Measurements from ENCODE around the gene CCDC190.
"Not testable (repeated sequence)": the region's sequence is repeated elsewhere in the genome, so short reads cannot be mapped to it uniquely, and the experiment has no call there.

CCDC190 gene

GRCh38 chr1:162861101-162861500, at the start of gene CCDC190:
CCDC190 (minus strand) TSS chr1:162861175; CDS start chr1:162859646, 1,529 bp downstream.
- peak; percentile 49 for DNase-seq (ENCODE audit: low spot score)

- DNase-seq (ENCODE audit: low spot score) = no peak
Measured at GRCh38 chr1:162910161-162910560, 49.2 kb upstream of the CCDC190 start.

- DNase-seq (ENCODE audit: low spot score) = no peak
Measured at GRCh38 chr1:162908780-162909179, 47.8 kb upstream of the CCDC190 start.

GRCh38 chr1:162908236-162908635, 47.3 kb upstream of the CCDC190 start:
- no peak for DNase-seq (ENCODE audit: low spot score)

- DNase-seq (ENCODE audit: low spot score) = no peak
Measured at GRCh38 chr1:162906485-162906884, 45.5 kb upstream of the CCDC190 start.

GRCh38 chr1:162905174-162906158, 44.5 kb upstream of the CCDC190 start:
- no peak for DNase-seq (ENCODE audit: low spot score)

- no peak for DNase-seq (ENCODE audit: low spot score)
Measured at GRCh38 chr1:162904579-162904978, 43.6 kb upstream of the CCDC190 start.

GRCh38 chr1:162904023-162904422, 43.0 kb upstream of the CCDC190 start:
- no peak for DNase-seq (ENCODE audit: low spot score)

GRCh38 chr1:162903246-162903645, 42.3 kb upstream of the CCDC190 start:
- DNase-seq (ENCODE audit: low spot score) = no peak

- DNase-seq (ENCODE audit: low spot score) = no peak
Measured at GRCh38 chr1:162902416-162902815, 41.4 kb upstream of the CCDC190 start.

GRCh38 chr1:162901243-162901642, 40.3 kb upstream of the CCDC190 start:
- DNase-seq (ENCODE audit: low spot score) = no peak

- no peak for DNase-seq (ENCODE audit: low spot score)
Measured at GRCh38 chr1:162899422-162900146, 38.6 kb upstream of the CCDC190 start.

- no peak for DNase-seq (ENCODE audit: low spot score)
Measured at GRCh38 chr1:162893612-162893908, 32.6 kb upstream of the CCDC190 start.

- no peak for DNase-seq (ENCODE audit: low spot score)
Measured at GRCh38 chr1:162892906-162893611, 32.1 kb upstream of the CCDC190 start.

- no peak for DNase-seq (ENCODE audit: low spot score)
Measured at GRCh38 chr1:162889989-162890388, 29.0 kb upstream of the CCDC190 start.

GRCh38 chr1:162886705-162887104, 25.7 kb upstream of the CCDC190 start:
- DNase-seq (ENCODE audit: low spot score) = no peak

- DNase-seq (ENCODE audit: low spot score) = no peak
Measured at GRCh38 chr1:162885265-162885664, 24.3 kb upstream of the CCDC190 start.

GRCh38 chr1:162884831-162885230, 23.9 kb upstream of the CCDC190 start:
- DNase-seq (ENCODE audit: low spot score) = no peak

- no peak for DNase-seq (ENCODE audit: low spot score)
Measured at GRCh38 chr1:162882248-162882674, 21.3 kb upstream of the CCDC190 start.

- DNase-seq (ENCODE audit: low spot score) = no peak
Measured at GRCh38 chr1:162881590-162881989, 20.6 kb upstream of the CCDC190 start.

- DNase-seq (ENCODE audit: low spot score) = not testable (repeated sequence)
Measured at GRCh38 chr1:162880617-162881016, 19.6 kb upstream of the CCDC190 start.

- peak; percentile 71 for DNase-seq (ENCODE audit: low spot score)
Measured at GRCh38 chr1:162878000-162878596, 17.1 kb upstream of the CCDC190 start.
